GM12873 (cell line): ENCODE results near the gene CDH4.

Experiments used
- CTCF ChIP-seq: IDR thresholded peaks from 2 replicates; pipeline ENCODE4 v1.5.1; 2012; ENCODE audit warnings: low read depth, mild to moderate bottlenecking, moderate library complexity, low read length, control low read depth; ENCODE audit not compliant: insufficient read depth; ENCODE audit errors: missing control alignments

Gene CDH4

DNA sequence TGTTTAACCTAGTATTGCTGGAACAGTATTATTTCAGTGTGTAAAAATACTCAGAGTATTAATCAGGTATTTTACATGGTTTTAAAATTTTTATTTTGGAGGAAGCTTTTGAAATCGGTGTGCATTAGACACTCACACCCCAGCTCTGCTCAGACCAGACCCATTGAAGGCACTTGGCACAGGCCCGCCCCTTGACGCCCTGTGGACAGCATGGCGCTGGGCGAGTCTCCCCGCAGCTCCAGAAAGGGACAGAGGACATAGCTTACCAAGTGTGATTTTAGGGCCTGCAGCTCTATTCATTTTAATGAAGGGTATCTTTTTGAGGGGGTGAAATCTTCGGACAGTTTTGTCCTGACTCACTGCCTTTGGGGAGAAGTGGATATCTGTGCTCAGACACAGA, 164.5 kb downstream of the CDH4 start:
- no peak for TF ChIP-seq CTCF

DNA sequence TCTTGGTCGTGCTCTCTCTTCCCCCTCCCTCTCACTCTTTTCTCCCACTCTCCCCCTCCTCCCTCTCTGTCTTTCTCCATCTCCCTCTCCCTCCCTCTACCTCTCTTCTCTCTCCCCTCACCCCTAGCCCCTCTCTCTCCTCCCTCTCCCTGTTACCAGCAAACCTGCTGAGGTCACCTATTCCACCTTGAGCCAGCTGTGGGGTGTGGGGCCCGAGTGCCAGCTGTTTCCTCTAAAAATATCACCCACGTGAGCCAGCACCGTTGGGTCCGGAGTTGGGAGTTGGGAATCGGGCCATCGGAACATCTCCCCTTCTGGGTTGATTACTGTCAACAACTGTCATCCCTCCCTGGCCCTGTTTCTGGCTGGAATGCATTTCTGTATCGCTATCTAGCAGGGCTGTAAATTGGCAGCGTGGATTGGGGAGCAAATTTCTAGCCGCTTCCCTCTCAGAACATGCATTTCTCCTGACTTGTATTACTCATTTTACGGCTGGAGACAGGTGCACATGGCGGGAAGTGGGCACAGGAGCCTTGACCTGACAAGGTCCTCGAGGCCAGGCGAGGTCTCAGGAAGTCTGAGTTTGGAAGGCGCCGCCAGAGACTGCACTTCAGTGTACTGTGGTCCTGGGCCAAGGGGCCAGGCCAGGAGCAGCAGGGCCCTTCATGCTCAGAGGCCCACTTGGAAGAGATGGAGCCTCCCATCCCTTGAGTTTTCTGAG, 165.3 kb downstream of the CDH4 start:
- TF ChIP-seq CTCF, result no peak

DNA sequence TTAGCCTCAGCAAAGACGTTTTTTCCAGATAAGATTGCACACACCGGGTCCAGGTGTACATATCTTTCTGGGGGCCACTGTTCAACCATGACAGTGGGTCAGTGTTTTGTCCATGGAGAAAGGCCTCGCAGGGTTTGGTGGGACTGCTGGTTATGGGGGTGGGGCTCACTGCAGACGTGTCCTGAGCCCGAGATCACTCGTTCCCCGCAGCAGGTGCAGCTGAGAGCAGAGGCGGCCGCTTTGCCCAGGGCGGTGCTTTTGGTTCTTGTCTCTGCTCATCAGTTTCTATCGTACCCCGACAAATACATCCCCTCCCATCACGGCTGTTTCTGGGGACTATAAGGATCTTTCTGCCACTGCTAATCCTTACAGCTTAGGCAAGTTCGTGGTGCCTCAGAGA, 166.9 kb downstream of the CDH4 start:
- TF ChIP-seq CTCF, result no peak

GRCh38 chr20:61419501-61419900, 167.4 kb downstream of the CDH4 start:
- TF ChIP-seq CTCF, result no peak

DNA sequence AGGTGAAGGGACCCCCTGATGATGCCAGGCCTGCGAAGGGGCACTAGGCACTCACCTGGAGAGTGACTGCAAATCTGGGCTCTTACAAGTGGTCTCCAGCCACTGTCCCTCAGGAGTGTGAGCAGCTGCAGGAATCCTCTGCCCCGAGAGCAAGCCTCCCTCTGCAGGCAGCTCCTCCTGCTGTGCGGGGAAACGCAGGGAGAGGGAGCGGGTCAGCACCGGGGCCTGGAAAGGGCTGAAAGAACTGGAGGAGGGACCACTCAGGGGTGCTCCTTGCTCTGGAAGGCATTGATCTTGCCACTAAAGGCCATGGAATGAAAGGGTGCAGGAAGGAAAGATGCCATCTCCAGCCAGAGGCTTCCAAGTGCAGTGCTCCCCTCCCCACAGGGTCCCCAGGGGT, 168.0 kb downstream of the CDH4 start:
- TF ChIP-seq CTCF, result no peak

DNA sequence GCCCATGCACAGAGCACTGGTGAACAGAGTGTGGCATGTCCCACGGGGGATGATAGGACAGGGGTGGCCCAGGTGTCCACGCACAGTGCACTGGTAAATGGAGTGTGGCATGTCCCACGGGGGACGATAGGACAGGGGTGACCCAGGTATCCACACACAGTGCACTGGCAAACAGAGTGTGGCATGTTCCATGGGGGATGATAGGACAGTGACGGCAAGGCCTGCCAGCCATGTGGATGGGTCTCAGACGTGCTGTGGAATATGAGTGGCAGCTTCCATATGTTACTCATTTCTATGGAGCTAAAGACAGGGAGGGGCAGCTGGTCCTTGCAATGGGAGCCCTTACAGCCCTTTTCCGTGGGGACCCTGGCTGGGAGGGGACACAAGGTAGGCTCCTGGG, 168.7 kb downstream of the CDH4 start:
- TF ChIP-seq CTCF, result no peak

- no peak for TF ChIP-seq CTCF
Observed at GRCh38 chr20:61422636-61423425, 170.8 kb downstream of the CDH4 start.
